ENCODE results near the gene COLQ.

Gene COLQ

GRCh38 chr3:15519096-15519495 is 2.4 kb downstream of the COLQ start:
- no peak for DNase-seq

DNA sequence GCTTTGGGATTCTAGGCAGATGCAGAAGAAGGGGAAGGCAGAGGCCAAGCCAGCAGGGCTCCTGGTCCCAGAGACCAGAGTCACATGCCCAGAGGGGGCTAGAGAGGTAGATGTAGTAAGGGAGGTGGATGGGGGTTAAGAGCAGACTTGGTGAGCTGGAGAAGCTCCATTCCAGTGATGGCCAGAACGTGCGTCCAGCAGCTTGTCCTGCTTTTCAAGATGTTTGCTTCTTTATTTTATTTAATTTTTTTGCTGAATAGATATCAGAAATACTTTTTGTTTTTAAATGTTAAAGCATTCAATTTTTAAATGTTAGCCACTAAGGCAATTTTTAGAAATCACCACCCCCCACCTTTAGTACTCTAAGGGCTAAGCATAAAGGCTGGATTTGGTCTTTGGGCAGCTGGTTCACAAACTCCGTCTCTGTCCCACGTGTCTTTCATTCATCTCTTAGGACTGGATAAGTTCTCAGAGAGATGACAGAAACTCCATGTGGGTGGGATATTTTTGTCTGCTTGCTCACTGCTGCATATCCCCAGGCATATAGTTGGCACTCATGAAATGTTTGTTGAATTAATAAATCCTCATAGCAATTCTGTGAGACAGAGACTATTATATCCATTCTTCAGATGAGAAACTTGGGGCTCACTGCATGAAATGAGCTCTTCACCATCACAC is 6.7 kb downstream of the COLQ start:
- DNase-seq, result no peak

- no peak for DNase-seq
Measured at GRCh38 chr3:15513810-15514662, 7.5 kb downstream of the COLQ start.

DNA sequence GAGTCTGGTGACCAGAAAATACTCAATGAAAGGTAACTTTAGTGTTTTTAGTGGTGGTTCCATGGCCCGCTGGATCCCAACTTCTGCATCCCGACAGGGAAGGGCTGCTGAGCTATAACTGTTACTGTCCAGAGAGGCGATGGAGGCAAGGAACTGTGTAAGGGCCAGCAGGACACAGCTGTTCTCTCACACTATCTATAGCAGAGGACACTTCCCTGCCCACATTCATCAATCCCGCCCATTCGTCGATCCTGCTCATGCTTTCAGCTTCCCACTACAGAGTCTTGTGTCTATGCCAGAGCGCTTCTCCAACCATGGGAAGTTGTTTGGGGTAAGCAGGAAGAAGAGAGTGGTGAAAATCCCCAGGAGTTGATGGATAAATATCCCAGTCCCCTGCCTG is 8.4 kb downstream of the COLQ start:
- no peak for DNase-seq

- DNase-seq, result no peak
Measured at GRCh38 chr3:15512166-15512565, 9.3 kb downstream of the COLQ start.

- DNase-seq, result no peak
Measured at GRCh38 chr3:15511156-15511555, 10.3 kb downstream of the COLQ start.

GRCh38 chr3:15510493-15510892 is 11.0 kb downstream of the COLQ start:
- DNase-seq, result no peak

- DNase-seq, result no peak
Measured at GRCh38 chr3:15506571-15506970, 14.9 kb downstream of the COLQ start.

- DNase-seq, result no peak
Measured at GRCh38 chr3:15505479-15506165, 15.9 kb downstream of the COLQ start.

- DNase-seq, result no peak
Measured at GRCh38 chr3:15502616-15503015, 18.9 kb downstream of the COLQ start.

GRCh38 chr3:15501126-15501525 is 20.4 kb downstream of the COLQ start:
- DNase-seq, result no peak

- no peak for DNase-seq
Measured at GRCh38 chr3:15500107-15500724, 21.3 kb downstream of the COLQ start.

- no peak for DNase-seq
Measured at GRCh38 chr3:15499536-15499935, 22.0 kb downstream of the COLQ start.

- DNase-seq, result no peak
Measured at GRCh38 chr3:15498431-15499214, 22.9 kb downstream of the COLQ start.

GRCh38 chr3:15497964-15498363 is 23.5 kb downstream of the COLQ start:
- no peak for DNase-seq

DNA sequence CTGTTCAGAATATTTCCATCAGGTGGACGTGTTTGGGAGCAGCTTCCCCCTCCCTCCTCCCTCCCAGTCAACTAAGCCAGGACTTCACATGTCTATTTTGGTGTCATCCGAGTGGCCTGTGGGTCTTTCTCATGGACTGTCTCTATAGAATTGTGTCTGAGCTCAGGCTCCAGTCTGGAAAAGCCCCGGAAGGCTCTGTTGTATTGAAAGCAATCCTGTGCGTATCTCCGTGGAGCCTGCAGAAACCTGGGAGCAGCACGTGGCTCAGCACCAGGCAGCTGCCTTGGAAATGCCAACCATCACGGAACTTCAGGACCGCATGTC is 25.2 kb downstream of the COLQ start:
- no peak for DNase-seq

GRCh38 chr3:15495461-15496340 is 25.8 kb downstream of the COLQ start:
- no peak for DNase-seq

DNA sequence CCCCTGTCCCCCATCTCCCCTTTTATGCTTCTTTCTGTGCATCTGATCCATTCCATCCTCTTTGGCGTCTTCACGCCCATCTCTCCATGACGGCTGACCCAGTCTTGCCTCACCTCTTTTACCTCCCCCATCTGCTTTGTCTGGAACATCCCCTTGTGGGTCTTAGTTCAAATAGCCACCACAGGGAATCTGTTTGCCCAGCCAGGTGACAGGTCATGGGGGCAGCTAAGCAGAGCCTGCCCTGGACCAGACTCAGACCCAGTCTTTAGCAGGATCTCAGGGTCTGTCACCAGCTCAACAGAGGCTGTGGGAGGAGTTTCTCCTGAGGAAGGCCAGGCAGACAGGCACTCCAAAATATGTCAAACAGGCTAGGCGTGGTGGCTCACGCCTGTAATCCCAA is 28.1 kb downstream of the COLQ start:
- no peak for DNase-seq

- no peak for DNase-seq
Measured at GRCh38 chr3:15492847-15493360, 28.6 kb downstream of the COLQ start.

GRCh38 chr3:15491143-15491542 is 30.4 kb downstream of the COLQ start:
- no peak for DNase-seq

DNA sequence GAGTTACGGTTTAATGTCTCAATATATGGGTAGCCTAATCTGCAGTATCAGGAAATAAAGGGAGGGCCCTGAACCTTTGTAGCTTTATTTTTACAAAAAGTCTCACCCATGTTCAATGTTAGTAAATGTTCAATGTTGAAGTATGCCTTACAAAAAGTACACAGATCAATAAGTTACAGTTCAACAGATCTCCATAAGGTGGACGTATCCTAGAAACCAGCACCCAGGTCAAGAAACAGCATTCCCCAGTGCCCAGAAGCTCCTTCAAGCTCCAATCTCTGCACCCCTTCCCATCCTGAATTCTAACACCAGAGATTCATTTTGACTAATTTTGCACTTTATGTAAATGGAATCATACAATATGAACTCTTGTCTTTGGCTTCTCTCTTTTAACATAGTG is 31.3 kb downstream of the COLQ start:
- no peak for DNase-seq
